Amniotic stem cell (primary cell): Measurements from ENCODE around the gene CSMD2.
"Not testable (repeated sequence)": the region's sequence is repeated elsewhere in the genome, so short reads cannot be mapped to it uniquely, and the experiment has no call there.

Experiments used
- DNase-seq: peaks from one replicate; lab custom pipeline; 2025; lab: John Stamatoyannopoulos, UW

The CSMD2 gene

GRCh38 chr1:34108269-34108668 lies 56.8 kb downstream of the CSMD2 start:
- no peak for DNase-seq

- no peak for DNase-seq
Observed at GRCh38 chr1:34101151-34101550, 63.9 kb downstream of the CSMD2 start.

- DNase-seq: no peak
Observed at GRCh38 chr1:34100332-34100731, 64.7 kb downstream of the CSMD2 start.

- not testable (repeated sequence) for DNase-seq
Observed at GRCh38 chr1:34092399-34092798, 72.6 kb downstream of the CSMD2 start.

- no peak for DNase-seq
Observed at GRCh38 chr1:34089731-34090130, 75.3 kb downstream of the CSMD2 start.

- no peak for DNase-seq
Observed at GRCh38 chr1:34087986-34088385, 77.0 kb downstream of the CSMD2 start.

GRCh38 chr1:34086561-34086960 lies 78.5 kb downstream of the CSMD2 start:
- no peak for DNase-seq

- no peak for DNase-seq
Observed at GRCh38 chr1:34083974-34084373, 81.1 kb downstream of the CSMD2 start.

GRCh38 chr1:34082085-34082670 lies 82.9 kb downstream of the CSMD2 start:
- not testable (repeated sequence) for DNase-seq

GRCh38 chr1:34078383-34078782 lies 86.6 kb downstream of the CSMD2 start:
- no peak for DNase-seq

- no peak for DNase-seq
Observed at GRCh38 chr1:34075576-34075975, 89.5 kb downstream of the CSMD2 start.

GRCh38 chr1:34073028-34073695 lies 91.9 kb downstream of the CSMD2 start:
- DNase-seq: no peak

- DNase-seq: no peak
Observed at GRCh38 chr1:34070201-34070836, 94.7 kb downstream of the CSMD2 start.

- DNase-seq: peak; percentile 13
Observed at GRCh38 chr1:34066981-34067603, 97.9 kb downstream of the CSMD2 start.

- DNase-seq: no peak
Observed at GRCh38 chr1:34066166-34066565, 98.9 kb downstream of the CSMD2 start.

GRCh38 chr1:34065498-34065897 lies 99.5 kb downstream of the CSMD2 start:
- no peak for DNase-seq

GRCh38 chr1:34060901-34061415 lies 104.1 kb downstream of the CSMD2 start:
- no peak for DNase-seq

GRCh38 chr1:34060187-34060730 lies 104.8 kb downstream of the CSMD2 start:
- no peak for DNase-seq

- DNase-seq: no peak
Observed at GRCh38 chr1:34057347-34058130, 107.5 kb downstream of the CSMD2 start.

GRCh38 chr1:34055818-34056217 lies 109.2 kb downstream of the CSMD2 start:
- DNase-seq: no peak

- no peak for DNase-seq
Observed at GRCh38 chr1:34054920-34055319, 110.1 kb downstream of the CSMD2 start.

- no peak for DNase-seq
Observed at GRCh38 chr1:34053660-34054059, 111.4 kb downstream of the CSMD2 start.
